WTC11 (cell line): ENCODE data around the gene PPM1M. TPM values are rescaled to one million over a fixed set of nuclear protein-coding genes. Genes with fewer than 3 reads are reported as not detected.

Experiments
- ATAC-seq: fragments of 200-7000 bp; cut with Tn5 transposase; 2 replicates; pipeline ENCODE4 v1.10.0; 2021; ENCODE audit warnings: mild to moderate bottlenecking, moderate library complexity
- CTCF ChIA-PET: fragments of 300-600 bp; sonication (Branson Sonifier 250); formaldehyde crosslinking; loops from one replicate; lab custom pipeline; 2021; ENCODE audit warnings: antibody characterized with exemption; lab: Charles Lee
- POLR2A ChIA-PET: fragments of 350-600 bp; sonication (Branson Sonifier 250); formaldehyde crosslinking; loops from one replicate; lab custom pipeline; 2021; ENCODE audit warnings: antibody characterized with exemption; lab: Charles Lee
- DNase-seq: peaks from one replicate; pipeline ENCODE4 v3.0.0; 2021; ENCODE audit warnings: low spot score
- H3K27ac Mint-ChIP-seq: 2 replicates; pipeline ENCODE4 v1.8.0; 2021; ENCODE audit warnings: mixed read lengths
- H3K27me3 Mint-ChIP-seq: 2 replicates; pipeline ENCODE4 v1.8.0; 2021; ENCODE audit warnings: low read depth, mild to moderate bottlenecking, moderate library complexity, mixed read lengths
- H3K36me3 Mint-ChIP-seq: 2 replicates; pipeline ENCODE4 v1.8.0; 2021; ENCODE audit warnings: mixed read lengths
- H3K4me1 Mint-ChIP-seq: 2 replicates; pipeline ENCODE4 v1.8.0; 2022; ENCODE audit warnings: mixed read lengths
- H3K4me3 Mint-ChIP-seq: 2 replicates; pipeline ENCODE4 v1.8.0; 2021; ENCODE audit warnings: mild to moderate bottlenecking, moderate library complexity, mixed read lengths
- H3K9me3 Mint-ChIP-seq: 2 replicates; pipeline ENCODE4 v1.8.0; 2021; ENCODE audit warnings: mixed read lengths
- CBFB ChIP-seq: sonication (generic); formaldehyde crosslinking; IDR thresholded peaks from 2 replicates; pipeline ENCODE4 v1.8.1; 2022; ENCODE audit warnings: mild to moderate bottlenecking, low read depth, missing genetic modification reagents
- EMX1 ChIP-seq: fragments of 250-450 bp; sonication (Bioruptor Pico); IDR thresholded peaks from 2 replicates; pipeline ENCODE4 v1.8.0; 2021; ENCODE audit warnings: mild to moderate bottlenecking
- FOXJ3 ChIP-seq: sonication (generic); formaldehyde crosslinking; IDR thresholded peaks from 2 replicates; pipeline ENCODE4 v1.9.0; 2021; ENCODE audit warnings: missing genetic modification reagents, mild to moderate bottlenecking, borderline replicate concordance
- GRHL2 ChIP-seq: fragments of 250-450 bp; sonication (Bioruptor Pico); IDR thresholded peaks from 2 replicates; pipeline ENCODE4 v1.8.0; 2022; ENCODE audit warnings: mild to moderate bottlenecking, moderate library complexity; ENCODE audit not compliant: insufficient replicate concordance, severe bottlenecking
- JAZF1 ChIP-seq: fragments of 250-450 bp; sonication (Bioruptor Pico); IDR thresholded peaks from 2 replicates; pipeline ENCODE4 v1.9.0; 2021; ENCODE audit warnings: moderate library complexity, mild to moderate bottlenecking, inconsistent platforms
- KAT7 ChIP-seq: sonication (generic); formaldehyde crosslinking; IDR thresholded peaks from 2 replicates; pipeline ENCODE4 v1.8.1; 2023; ENCODE audit warnings: missing genetic modification reagents, mild to moderate bottlenecking, borderline replicate concordance
- NFYB ChIP-seq: sonication (generic); formaldehyde crosslinking; conservative IDR thresholded peaks from 2 replicates; pipeline ENCODE4 v1.8.0; 2022; ENCODE audit warnings: low read depth, missing genetic modification reagents
- NR2C2 ChIP-seq: sonication (generic); formaldehyde crosslinking; IDR thresholded peaks from 2 replicates; pipeline ENCODE4 v1.8.0; 2022; ENCODE audit warnings: mild to moderate bottlenecking, missing genetic modification reagents
- NR3C1 ChIP-seq: sonication (generic); formaldehyde crosslinking; conservative IDR thresholded peaks from 2 replicates; pipeline ENCODE4 v1.8.1; 2023; ENCODE audit warnings: low read depth, mild to moderate bottlenecking, missing genetic modification reagents
- RELA ChIP-seq: sonication (generic); formaldehyde crosslinking; IDR thresholded peaks from 2 replicates; pipeline ENCODE4 v1.8.1; 2022; ENCODE audit warnings: missing genetic modification reagents, mild to moderate bottlenecking, borderline replicate concordance
- ZNF423 ChIP-seq: fragments of 250-450 bp; sonication (Bioruptor Pico); IDR thresholded peaks from 2 replicates; pipeline ENCODE4 v2.1.2; 2022; ENCODE audit warnings: mild to moderate bottlenecking, moderate library complexity
- total RNA-seq: library from RNA; stranded (reverse); gene quantifications from 3 replicates; pipeline ENCODE4 v1.2.3, GENCODE V29; 2021
- TF ChIP-seq, protein P1 (sequence below): sonication (generic); formaldehyde crosslinking; conservative IDR thresholded peaks from 2 replicates; pipeline ENCODE4 v1.8.1; 2023; ENCODE audit warnings: mild to moderate bottlenecking, low read depth, missing genetic modification reagents, moderate library complexity
- TF ChIP-seq, protein P2 (sequence below): sonication (generic); formaldehyde crosslinking; IDR thresholded peaks from 2 replicates; pipeline ENCODE4 v1.8.1; 2022; ENCODE audit warnings: mild to moderate bottlenecking, missing genetic modification reagents, moderate library complexity, borderline replicate concordance
- TF ChIP-seq, protein P3 (sequence below): sonication (generic); formaldehyde crosslinking; IDR thresholded peaks from 2 replicates; pipeline ENCODE4 v1.8.0; 2022; ENCODE audit warnings: mild to moderate bottlenecking, missing genetic modification reagents
- TF ChIP-seq, protein P4 (sequence below): sonication (generic); formaldehyde crosslinking; IDR thresholded peaks from 2 replicates; pipeline ENCODE4 v1.8.0; 2022; ENCODE audit warnings: missing genetic modification reagents

The PPM1M gene
- total RNA-seq, 1 experiment from 2014 or later, result 7.0 TPM

DNA sequence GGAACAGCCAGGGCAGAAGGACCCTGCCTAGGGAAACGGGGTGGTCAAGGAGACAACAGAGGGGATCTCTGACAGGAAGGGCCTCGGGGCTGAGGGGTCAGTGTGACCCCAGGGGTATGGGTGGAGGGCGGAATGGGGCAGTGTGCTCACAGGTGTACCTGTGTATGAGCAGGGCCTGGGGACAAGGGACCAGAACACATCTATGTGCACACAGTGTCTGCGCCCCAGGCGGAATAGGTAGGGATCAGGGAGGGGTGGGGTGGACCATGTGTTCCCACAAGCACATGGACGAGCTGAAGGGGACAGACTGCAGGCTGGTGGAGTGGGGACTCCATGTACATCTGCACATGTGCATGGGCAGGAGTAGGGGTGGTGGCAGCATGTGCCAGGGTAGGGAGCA lies 15.1 kb upstream of the PPM1M start (continued):
- TF ChIP-seq, protein P1, sequence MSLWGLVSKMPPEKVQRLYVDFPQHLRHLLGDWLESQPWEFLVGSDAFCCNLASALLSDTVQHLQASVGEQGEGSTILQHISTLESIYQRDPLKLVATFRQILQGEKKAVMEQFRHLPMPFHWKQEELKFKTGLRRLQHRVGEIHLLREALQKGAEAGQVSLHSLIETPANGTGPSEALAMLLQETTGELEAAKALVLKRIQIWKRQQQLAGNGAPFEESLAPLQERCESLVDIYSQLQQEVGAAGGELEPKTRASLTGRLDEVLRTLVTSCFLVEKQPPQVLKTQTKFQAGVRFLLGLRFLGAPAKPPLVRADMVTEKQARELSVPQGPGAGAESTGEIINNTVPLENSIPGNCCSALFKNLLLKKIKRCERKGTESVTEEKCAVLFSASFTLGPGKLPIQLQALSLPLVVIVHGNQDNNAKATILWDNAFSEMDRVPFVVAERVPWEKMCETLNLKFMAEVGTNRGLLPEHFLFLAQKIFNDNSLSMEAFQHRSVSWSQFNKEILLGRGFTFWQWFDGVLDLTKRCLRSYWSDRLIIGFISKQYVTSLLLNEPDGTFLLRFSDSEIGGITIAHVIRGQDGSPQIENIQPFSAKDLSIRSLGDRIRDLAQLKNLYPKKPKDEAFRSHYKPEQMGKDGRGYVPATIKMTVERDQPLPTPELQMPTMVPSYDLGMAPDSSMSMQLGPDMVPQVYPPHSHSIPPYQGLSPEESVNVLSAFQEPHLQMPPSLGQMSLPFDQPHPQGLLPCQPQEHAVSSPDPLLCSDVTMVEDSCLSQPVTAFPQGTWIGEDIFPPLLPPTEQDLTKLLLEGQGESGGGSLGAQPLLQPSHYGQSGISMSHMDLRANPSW (CRISPR knock-in tag), result no peak
- TF ChIP-seq, protein P2, sequence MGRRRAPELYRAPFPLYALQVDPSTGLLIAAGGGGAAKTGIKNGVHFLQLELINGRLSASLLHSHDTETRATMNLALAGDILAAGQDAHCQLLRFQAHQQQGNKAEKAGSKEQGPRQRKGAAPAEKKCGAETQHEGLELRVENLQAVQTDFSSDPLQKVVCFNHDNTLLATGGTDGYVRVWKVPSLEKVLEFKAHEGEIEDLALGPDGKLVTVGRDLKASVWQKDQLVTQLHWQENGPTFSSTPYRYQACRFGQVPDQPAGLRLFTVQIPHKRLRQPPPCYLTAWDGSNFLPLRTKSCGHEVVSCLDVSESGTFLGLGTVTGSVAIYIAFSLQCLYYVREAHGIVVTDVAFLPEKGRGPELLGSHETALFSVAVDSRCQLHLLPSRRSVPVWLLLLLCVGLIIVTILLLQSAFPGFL (CRISPR knock-in tag), result no peak
- TF ChIP-seq EMX1 (CRISPR knock-in tag) (no peak), ZNF423 (CRISPR knock-in tag) (no peak), KAT7 (CRISPR knock-in tag) (no peak), JAZF1 (CRISPR knock-in tag) (no peak), NR3C1 (no peak), FOXJ3 (CRISPR knock-in tag) (no peak)
- TF ChIP-seq, protein P3, sequence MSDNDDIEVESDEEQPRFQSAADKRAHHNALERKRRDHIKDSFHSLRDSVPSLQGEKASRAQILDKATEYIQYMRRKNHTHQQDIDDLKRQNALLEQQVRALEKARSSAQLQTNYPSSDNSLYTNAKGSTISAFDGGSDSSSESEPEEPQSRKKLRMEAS (CRISPR knock-in tag), result no peak

DNA sequence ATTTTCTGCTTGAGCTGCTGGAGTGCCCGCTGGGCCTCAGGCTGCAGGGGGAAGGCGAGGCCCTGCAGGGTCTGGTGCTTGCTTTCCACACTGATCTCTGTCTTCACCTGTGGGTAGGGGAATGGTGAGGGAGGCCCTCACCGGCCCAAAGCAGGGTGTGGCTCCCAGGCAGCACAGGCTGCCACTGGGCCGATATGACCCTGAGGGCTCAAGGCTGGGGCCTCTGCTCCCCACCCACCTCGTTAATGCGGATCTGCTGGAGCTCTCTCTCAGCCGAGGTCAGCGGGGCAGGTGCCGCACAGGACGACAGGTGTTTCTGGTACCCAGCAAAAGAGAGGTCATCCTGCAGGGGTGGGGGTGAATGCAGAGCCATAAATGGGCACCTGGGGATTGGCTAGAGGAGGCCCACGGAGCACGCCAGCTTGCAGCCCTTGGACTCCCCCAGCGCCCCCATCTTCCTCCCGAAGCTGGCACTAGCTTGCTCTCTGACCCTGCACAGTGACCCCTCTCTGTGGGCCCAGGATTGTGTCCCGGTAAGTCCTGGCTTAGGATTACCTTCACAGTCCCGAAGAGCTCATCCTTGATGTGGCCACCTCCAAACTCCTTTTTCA lies 14.6 kb upstream of the PPM1M start:
- no peak for DNase-seq
- H3K27ac Mint-ChIP-seq, result no peak overlapping the region
- POLR2A ChIA-PET, result no interaction called here
- no peaks in the 10 kb centered on the region for H3K27me3 Mint-ChIP-seq
- no peak overlapping the region for H3K4me3 Mint-ChIP-seq
- CTCF ChIA-PET, result interaction anchor here (0.6 to 9.1 kb wide), 31 partner anchors 8 to 261 kb away, joined by 3 to 222 read pairs (median 5); partner anchors contain the start of genes ALAS1, SEMA3G, TLR9 and TWF2
- H3K4me1 Mint-ChIP-seq, result 0 out of 2 replicates have a peak, but pooled peaks cover 3% of the 10 kb centered on the region
- peaks cover 13% of the 10 kb centered on the region for H3K36me3 Mint-ChIP-seq
- H3K9me3 Mint-ChIP-seq, result no peaks in the 10 kb centered on the region
- no peak for ATAC-seq
- TF ChIP-seq RELA (CRISPR knock-in tag) (no peak), NFYB (no peak), CBFB (no peak), NR2C2 (no peak), GRHL2 (no peak)
- TF ChIP-seq, protein P4, sequence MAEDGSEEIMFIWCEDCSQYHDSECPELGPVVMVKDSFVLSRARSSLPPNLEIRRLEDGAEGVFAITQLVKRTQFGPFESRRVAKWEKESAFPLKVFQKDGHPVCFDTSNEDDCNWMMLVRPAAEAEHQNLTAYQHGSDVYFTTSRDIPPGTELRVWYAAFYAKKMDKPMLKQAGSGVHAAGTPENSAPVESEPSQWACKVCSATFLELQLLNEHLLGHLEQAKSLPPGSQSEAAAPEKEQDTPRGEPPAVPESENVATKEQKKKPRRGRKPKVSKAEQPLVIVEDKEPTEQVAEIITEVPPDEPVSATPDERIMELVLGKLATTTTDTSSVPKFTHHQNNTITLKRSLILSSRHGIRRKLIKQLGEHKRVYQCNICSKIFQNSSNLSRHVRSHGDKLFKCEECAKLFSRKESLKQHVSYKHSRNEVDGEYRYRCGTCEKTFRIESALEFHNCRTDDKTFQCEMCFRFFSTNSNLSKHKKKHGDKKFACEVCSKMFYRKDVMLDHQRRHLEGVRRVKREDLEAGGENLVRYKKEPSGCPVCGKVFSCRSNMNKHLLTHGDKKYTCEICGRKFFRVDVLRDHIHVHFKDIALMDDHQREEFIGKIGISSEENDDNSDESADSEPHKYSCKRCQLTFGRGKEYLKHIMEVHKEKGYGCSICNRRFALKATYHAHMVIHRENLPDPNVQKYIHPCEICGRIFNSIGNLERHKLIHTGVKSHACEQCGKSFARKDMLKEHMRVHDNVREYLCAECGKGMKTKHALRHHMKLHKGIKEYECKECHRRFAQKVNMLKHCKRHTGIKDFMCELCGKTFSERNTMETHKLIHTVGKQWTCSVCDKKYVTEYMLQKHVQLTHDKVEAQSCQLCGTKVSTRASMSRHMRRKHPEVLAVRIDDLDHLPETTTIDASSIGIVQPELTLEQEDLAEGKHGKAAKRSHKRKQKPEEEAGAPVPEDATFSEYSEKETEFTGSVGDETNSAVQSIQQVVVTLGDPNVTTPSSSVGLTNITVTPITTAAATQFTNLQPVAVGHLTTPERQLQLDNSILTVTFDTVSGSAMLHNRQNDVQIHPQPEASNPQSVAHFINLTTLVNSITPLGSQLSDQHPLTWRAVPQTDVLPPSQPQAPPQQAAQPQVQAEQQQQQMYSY (CRISPR knock-in tag), result no peak
- TF ChIP-seq, all 79 proteins: peak for 0
